LNCaP clone FGC (cell line): ENCODE measurements around the gene BCAR3.

Experiments used
- DNase-seq: peaks from one replicate; pipeline ENCODE4 v3.0.0-alpha.2; 2011; ENCODE audit warnings: low read depth
- H3K4me3 ChIP-seq: 2 replicates; pipeline ENCODE4 v1.5.1; 2011; ENCODE audit warnings: mild to moderate bottlenecking, low read depth, low read length, control low read depth
- CTCF ChIP-seq: IDR thresholded peaks from 2 replicates; pipeline ENCODE4 v1.5.1; 2012; ENCODE audit warnings: mild to moderate bottlenecking; ENCODE audit not compliant: control insufficient read depth, insufficient read depth; ENCODE audit errors: extremely low read depth

The BCAR3 gene

GRCh38 chr1:93617670-93618499, 63.8 kb downstream of the BCAR3 start:
- no peak for DNase-seq
- TF ChIP-seq CTCF: no peak
- H3K4me3 ChIP-seq: no peak overlapping the region

- no peak for DNase-seq
- no peak overlapping the region for H3K4me3 ChIP-seq
These were observed 64.5 kb downstream of the BCAR3 start for GRCh38 chr1:93616996-93617669.

GRCh38 chr1:93616221-93616995, 65.2 kb downstream of the BCAR3 start:
- H3K4me3 ChIP-seq: no peak overlapping the region
- no peak for DNase-seq
- TF ChIP-seq CTCF: no peak

More at GRCh38 chr1:93616996-93617669, 64.5 kb downstream of the BCAR3 start:
- no peak for TF ChIP-seq CTCF

- no peak for DNase-seq
These were observed 66.0 kb downstream of the BCAR3 start for GRCh38 chr1:93615582-93616150.

GRCh38 chr1:93614986-93615581, 66.6 kb downstream of the BCAR3 start:
- no peak for TF ChIP-seq CTCF
- no peak overlapping the region for H3K4me3 ChIP-seq
- DNase-seq: no peak

More at GRCh38 chr1:93615582-93616150, 66.0 kb downstream of the BCAR3 start:
- no peak for TF ChIP-seq CTCF
- H3K4me3 ChIP-seq: no peak overlapping the region

- TF ChIP-seq CTCF: no peak
- no peak overlapping the region for H3K4me3 ChIP-seq
- DNase-seq: no peak
These were observed 67.1 kb downstream of the BCAR3 start for GRCh38 chr1:93614541-93614940.
